ENCODE data around the gene PRKD1.
"Not testable (repeated sequence)": the region's sequence is repeated elsewhere in the genome, so short reads cannot be mapped to it uniquely, and the experiment has no call there.

The PRKD1 gene

DNA sequence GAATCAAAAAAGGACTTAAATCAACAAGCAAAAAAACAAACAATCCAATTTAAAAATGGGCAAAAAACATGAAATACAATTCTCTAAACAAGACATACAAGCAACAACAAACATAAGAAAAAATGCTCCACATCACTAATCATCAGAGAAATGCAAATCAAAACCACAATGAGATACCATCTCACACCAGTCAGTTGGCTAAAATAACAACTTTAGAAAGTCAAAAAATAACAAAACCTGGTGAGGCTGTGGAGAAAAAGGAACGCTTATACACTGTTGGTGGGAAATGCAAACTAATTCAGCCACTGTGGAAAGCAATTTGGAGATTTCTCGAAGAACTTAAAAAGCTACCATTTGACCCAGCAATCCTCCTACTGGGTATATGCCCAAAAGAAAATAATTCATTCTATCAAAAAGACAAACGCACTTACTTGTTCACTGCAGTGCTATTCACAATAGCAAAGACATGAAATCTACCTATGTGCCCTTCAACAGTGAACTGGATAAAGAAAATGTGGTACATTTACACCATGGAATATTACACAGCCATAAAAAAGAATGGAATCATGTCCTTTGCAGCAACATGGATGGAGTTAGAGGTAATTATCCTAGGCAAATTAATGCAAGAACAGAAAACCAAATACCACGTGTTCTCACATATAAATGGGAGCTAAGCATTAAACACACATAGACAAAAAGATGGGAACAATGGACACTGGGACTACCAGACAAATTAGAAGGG is 26.9 kb downstream of the PRKD1 start:
- DNase-seq (ENCODE audit: low spot score) = no peak

DNA sequence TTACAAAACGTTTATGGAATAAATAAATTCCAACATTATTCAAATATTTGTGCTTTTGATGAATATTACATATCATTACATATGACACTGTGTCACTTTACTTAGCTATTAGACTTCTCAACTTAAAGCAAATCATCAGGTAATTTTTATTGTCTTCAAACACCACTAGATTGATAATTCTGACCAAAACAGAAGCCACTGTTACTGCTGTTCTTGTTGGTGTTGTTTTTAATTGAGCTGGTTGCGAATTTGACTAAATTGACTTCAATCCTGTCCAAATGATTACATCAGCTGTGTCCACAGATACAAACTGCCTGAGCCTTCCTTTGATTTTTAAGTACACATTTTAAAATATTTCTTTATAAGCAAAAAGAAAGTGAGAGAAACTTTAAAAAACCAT is 29.2 kb downstream of the PRKD1 start:
- no peak for DNase-seq (ENCODE audit: low spot score)

DNA sequence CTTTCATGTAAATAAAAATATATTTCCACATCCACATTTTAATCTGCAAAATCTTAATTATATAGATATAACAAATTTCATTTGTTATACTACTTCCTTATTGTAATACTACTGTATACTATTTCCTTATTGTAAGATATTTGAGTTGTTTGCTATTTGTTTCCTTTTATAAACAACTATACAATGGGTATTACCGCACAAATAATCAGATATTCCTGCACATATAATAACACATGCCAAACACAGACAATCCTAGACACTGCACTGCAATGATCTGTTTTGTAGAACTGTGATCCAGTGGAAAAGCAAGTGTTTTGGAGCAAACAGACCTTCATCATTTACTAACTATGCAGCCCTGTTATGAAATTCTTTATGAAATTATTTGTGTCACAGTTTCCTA is 30.5 kb downstream of the PRKD1 start:
- DNase-seq (ENCODE audit: low spot score) = no peak

DNA sequence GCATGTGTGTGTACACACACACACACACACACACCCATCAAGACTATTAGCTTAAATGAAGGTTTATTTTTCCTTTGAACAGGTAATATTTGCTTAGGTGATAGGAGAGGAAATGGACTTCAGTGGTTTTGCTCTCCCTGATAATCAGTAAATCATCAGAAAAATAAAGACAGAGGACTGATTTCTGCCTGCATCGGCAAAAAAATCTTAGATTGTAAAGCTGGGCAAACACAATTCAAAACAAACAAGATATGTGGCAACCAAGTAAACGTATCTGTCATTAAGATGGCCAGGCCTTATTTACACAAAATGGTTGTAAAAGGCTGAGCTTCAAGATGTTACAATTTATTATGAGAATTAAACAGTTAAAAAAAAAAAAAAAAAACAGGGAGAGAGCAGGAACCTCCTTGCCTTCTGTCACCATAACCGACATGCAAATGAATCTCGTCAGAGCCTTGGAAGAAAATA is 31.3 kb downstream of the PRKD1 start:
- DNase-seq (ENCODE audit: low spot score) = no peak

DNA sequence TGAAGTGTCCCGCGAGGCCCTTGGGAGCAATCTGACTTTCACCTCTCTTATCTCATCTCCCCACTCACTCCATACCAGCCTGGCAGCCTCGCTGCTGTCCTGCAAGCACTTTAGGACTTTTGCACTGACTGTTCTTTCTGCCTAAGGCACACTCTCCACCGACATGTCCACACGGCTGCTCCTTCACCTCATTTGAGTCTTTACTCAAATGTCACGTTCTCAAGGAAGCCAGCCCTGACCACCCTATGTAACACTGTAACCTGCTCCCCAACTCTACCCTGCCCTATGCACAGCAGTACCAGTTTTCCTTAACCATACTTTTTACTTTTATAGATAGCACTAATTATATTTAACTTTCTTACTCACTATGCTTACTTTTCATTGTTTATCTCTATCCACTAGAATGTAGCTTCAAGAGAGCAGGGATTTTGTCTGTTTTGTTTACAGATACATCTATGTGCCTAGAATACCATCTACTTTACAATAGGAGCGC is 32.0 kb downstream of the PRKD1 start:
- DNase-seq (ENCODE audit: low spot score) = no peak

DNA sequence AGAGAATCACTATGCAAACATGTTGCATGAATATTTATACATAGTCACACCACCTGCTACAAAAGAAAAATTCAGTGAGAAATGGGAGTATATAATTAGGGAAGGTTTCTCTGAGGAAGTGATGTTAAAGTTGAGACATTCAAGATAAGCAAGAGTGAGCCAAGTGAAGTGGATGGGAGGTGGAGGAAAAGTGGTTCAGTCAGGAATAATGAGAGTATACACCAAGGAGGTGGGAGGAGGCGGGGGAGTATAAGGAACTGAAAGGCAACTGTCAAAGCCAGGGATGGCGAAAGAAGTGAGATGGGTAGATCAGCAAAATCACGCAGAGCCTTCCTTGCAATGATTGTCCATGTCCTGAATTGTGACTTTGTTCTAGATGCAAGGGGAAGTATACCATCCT is 33.7 kb downstream of the PRKD1 start:
- DNase-seq (ENCODE audit: low spot score) = no peak

DNA sequence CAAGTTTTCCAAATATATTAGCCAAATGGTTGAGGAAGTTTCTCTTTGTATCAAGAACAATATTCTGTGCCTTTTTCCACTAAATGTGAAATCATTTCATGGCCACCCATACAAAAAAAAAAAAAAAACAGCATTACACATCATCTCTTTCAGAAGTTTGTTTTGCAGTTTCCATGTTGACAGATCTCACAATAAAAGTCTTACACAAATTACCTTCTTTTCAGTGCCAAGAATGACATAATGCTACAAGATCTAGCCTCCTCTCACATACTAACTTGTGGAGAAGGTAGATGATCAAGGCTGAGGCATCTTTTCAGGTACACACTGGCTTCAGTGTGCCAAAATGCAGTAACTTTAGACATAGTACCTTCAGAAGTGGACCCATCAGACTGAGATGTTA is 35.3 kb downstream of the PRKD1 start:
- DNase-seq (ENCODE audit: low spot score) = peak; percentile 40

DNA sequence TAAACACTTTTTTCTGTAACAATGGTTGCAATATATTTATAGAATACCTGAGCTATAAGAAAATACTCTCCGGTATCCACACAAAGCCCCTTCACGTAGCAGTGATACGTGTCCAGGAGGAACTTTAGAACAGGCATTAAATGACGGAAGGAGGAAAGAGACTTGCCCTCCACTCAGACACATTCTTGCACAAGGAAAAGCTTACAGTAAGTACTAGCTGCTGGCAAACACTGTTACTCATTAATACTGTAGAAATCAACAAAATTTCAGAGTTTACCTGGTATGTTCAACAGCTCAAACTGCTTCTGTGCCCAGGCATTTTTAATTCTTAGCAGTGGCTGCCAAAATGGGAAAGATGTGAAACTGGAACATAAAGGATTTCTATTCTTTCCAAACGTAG is 41.7 kb downstream of the PRKD1 start:
- DNase-seq (ENCODE audit: low spot score) = peak; percentile 15

DNA sequence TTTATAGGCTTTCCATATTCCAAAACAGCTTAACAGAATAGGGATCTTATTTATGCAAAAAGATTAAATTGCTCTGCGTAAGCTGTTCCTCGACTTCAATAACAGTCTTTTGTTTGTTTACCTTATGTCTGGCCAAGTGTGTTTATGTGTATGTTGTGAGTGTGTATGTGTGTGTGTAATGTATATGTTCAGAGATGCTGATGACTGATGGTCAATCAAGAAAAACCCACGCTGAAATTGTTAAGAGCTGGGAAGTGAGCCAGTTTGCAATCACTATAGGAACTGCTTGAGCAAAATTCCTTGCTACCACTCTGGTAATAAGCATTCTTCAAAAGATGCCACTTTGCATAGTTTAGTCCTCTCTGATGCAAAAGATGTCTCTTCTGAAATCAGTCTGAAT is 59.6 kb downstream of the PRKD1 start:
- no peak for DNase-seq (ENCODE audit: low spot score)

DNA sequence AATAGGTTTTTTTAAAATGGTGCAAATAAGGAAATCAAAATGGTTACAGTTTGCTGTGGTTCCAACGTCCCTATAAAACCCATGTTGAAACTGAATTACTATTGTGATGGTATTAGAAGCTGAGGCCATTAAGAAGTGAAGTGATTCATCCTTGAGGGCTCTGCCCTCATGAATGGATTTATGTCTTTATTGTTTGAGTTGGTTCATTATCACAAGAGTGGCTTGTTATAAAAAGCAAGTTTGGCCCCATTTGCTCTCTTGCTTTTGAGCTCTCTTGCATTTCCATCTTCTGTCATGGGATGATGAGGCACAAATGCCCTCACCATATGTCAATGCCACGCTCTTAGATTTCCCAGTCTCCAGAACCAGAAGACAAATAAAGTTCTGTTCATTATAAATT is 62.3 kb downstream of the PRKD1 start:
- DNase-seq (ENCODE audit: low spot score) = no peak

DNA sequence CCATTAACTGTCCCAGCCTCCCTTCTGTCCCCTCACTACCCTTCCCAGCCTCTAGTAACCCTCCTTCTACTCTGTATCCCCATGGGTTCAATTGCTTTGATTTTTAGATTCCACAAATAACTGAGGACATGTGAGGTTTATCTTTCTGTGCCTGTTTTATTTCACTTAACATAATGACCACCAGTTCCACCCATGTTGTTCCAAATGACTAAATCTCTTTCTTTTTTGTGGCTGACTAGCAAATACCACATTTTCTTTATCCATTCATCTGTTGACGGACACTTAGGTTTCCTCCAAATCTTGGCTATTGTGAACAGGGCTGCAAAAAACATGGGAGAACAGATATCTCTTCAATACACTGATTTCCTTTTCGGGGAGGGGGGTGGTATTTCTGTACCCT is 65.7 kb downstream of the PRKD1 start:
- peak; percentile 6 for DNase-seq (ENCODE audit: low spot score)

DNA sequence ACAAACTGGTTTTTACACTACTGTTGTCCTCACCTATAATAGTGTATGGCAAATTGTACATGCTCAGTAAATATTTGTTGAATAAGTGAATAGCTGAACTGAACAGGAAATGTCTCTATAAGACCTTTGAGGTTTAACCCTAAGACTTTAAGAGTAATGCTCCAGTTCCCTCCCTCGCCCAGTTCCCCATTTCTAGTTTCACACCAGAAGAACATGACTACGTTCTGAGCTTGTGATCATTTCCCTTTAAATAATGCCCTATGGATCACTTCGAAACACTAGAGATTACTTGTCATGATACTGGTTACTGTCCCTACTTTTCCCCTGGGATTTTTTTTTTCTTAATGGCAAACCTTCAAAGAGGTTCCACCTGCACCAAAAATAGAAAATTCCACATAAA is 69.3 kb downstream of the PRKD1 start:
- no peak for DNase-seq (ENCODE audit: low spot score)

DNA sequence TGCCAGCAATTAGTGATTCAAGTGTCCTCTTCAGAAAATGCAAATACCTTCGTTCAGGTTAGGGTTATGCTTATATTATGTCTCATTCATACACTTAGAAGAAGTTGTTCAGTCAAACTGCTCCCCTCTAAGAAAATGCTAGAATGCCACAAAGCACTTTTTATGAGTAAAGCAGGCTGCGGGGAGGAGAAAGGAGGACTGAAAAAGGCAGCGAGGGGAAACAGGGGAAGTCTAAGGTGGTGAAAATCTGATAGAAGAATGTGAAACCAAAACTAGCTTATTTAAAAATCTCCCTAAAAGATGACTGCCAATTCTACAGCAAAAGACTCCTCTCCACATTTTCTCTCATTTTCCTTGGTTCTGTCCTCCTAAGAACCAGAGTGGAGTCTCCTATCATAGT is 70.1 kb downstream of the PRKD1 start:
- DNase-seq (ENCODE audit: low spot score) = no peak

DNA sequence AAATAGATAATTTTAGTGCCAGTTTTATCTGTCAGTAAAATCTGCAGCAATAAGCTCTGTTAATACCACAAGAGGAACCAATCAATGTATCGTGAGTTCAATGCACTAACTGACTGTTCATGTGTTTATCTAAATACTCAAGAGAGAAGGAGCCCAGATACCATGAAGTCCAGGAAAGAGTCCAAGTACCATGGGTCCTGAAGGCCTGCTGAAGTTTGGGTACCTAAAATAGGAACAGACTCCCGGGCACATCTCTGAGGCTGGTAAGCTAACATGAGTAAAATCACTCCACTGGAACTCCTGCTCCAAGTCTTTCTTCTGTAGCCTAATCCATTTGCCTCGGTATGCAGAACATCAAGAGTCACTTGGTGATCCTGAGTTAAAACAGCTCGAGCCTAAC is 71.1 kb downstream of the PRKD1 start:
- no peak for DNase-seq (ENCODE audit: low spot score)

DNA sequence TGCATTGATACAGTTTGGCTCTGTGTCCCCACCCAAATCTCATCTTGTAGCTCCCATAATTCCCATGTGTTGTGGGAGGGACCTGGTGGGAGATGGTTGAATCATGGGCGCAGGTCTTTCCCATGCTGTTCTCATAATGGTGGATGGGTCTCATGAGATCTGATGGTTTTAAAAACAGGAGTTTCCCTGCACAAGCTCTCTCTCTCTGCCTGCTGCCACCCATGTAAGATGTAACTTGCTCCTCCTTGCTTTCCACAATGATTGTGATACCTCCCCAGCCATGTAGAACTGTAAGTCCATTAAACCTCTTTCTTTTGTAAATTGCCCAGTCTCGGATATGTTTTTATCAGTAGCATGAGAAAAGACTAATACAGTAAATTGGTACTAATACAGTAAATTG is 74.0 kb downstream of the PRKD1 start:
- not testable (repeated sequence) for DNase-seq (ENCODE audit: low spot score)

DNA sequence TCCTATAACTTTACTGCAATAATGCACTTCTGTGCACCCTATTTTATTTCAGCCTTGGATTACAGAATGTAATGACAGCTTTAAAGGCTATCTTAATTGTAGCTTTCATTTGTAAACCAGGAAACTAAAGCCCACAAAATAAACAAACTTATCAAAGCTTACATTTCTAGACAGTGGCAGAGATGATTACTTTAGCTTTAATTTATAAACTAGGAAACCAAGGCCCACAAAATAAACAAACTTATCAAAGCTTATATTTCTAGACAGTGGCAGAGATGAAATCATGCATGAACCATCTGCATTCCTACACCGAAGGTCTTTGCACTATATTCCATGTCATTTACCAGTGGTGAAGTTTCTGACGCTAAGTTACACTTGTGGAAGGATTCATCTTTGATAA is 74.4 kb downstream of the PRKD1 start:
- DNase-seq (ENCODE audit: low spot score) = peak; percentile 2

DNA sequence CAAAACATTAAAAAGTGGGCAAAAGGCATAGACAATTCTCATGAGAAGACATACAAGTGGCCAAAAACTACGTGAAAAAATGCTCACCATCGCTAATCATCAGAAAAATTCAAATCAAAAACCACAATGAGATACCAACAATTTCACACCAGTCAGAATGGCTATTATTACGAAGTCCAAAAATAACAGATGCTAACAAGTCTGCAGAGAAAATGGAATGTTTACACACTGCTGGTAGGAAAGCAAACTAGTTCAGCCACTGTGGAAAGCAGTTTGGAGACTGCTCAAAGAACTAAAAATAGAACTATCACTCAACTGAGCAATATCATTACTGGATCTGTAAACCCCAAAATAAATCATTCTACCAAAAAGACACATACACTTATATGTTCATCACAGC is 76.2 kb downstream of the PRKD1 start:
- no peak for DNase-seq (ENCODE audit: low spot score)

DNA sequence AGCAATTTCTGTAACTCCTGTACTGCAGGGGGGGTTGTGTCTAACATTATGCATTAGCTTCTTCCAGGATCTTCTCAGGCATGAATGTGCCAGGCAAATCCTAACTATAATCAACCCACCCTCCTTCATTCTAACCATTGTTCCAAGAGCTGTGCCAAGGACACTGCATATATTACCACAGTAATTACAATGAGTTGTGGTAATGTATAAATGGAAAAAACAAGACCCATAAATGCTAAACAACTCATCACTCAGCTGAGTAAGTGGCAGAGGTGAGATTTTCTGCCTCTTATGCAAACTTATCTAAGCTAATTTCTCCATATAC is 80.6 kb downstream of the PRKD1 start:
- no peak for DNase-seq (ENCODE audit: low spot score)

DNA sequence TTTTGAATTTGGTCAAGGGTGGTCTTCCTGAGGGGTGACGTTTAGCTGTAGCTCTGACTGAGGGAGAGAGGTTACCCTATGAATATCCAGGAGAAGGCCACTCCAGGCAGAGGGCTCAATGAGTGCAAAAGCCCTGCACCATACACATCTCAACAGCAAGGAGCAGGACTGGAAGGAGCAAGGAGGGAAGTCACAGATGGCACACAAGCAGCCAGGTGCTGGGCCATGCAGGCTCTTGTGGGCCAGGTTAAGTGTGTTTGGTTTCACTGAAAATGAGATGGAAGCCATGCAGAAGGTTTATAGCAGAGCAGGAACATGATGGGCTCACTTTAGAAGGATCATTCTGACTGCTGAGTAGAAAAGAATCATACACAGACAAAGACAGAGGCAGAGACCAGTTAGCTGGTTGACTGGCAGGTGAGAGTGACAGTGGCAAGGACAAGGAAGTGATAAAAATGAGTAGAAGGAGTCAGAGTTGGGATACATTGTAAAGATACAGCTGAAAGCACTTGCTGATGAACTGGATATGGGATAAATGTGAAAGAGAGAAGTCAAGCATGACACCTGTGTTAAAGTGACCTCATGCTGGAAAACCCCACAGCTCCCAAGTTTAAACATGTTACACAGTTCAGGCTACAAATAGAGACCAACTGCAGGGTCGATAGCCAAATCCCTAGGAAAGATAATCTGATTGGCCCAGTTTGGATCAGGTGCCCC is 81.2 kb downstream of the PRKD1 start:
- peak; percentile 98 for DNase-seq (ENCODE audit: low spot score)

DNA sequence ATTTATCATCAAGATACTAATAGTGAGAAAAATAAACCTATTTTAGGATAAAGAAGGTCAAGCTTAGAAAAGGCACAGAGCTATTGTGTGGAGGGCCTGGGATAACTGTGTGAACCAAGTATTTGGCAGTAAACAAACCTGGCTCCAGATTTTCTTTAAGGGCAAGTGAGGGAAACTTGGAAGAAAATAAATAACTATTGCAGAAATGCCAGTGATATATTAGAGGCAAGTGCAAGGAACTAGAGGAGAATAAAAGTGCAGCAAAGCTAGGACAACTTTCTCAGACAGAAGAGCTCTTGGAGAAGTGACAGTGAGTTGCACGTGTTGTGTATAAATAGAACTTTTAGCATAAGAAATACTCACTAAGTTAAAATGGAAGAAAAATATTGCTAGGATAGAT is 83.7 kb downstream of the PRKD1 start:
- DNase-seq (ENCODE audit: low spot score) = no peak

DNA sequence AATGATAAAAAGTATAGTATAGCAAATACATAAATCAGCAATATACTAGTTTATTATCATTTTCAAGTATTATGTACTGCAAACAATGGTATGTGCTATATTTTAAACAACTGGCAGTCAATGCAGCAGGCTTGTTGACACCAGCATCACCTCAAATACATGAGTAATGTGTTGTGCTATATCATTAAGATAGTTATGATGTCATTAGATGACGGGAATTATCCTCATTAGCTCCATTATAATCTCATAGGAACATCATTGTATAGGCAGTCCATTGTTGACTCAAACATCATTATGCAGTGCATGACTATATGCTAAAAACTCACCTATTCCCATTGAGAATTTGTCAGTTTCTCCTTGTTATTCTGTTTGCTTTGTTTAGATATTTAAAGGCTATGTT is 85.4 kb downstream of the PRKD1 start:
- DNase-seq (ENCODE audit: low spot score) = no peak

DNA sequence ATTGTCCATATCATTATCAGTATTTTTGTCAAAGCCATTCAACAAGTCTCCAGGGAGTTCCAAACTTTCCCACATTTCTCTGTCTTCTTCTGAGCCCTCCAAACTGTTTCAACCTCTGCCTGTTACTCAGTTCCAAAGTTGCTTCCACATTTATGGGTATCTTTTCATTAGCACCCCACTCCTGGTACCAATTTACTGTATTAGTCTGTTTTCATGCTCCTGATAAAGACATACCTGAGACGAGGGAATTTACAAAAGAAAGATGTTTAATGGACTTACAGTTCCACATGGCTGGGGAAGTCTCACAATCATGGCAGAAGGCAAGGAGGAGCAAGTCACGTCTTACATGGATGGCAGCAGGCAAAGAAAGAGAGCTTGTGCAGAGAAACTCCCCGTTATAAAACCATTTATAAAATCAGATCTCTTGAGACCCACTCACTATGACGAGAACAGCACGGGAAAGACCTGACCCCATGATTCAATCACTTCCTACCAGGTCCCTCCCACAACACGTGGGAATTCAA is 87.2 kb downstream of the PRKD1 start:
- DNase-seq (ENCODE audit: low spot score) = not testable (repeated sequence)

DNA sequence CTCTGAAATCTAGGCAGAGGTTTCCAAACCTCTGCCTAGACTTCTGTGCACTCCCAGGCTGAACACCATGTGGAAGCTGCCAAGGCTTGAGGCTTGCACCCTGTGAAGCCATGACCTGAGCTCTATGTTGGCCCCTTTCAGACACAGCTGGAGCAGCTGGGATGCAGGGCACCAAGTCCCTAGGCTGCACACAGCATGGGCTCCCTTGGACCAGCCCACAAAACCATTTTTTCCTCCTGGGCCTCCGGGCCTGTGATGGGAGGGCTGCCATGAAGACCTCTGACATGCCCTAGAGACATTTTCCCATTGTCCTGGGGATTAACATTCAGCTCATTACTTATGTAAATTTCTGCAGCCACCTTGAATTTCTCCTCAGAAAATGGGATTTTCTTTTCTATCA is 88.0 kb downstream of the PRKD1 start:
- DNase-seq (ENCODE audit: low spot score) = not testable (repeated sequence)

DNA sequence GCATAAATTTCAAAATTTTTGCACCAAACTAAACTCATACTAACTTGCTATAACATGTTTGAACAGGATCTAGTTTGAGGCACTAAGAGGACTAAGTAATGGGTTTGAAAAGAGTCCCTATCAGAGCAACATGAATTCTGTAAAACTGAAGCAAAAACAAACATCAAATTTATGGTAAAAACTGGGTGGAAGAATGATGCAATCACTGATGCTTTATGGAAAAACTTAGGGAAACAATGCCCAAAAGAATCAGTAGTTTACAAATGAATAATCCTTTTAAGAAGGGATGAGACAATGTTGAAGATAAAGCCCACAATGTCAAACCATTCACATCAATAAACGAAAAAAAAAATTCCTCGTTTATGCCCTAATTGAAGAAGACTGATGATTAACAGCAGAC is 88.9 kb downstream of the PRKD1 start:
- no peak for DNase-seq (ENCODE audit: low spot score)
